LNCaP clone FGC (cell line): Measurements from ENCODE around the gene DAAM2.

ENCODE experiments used
- DNase-seq: peaks from one replicate; pipeline ENCODE4 v3.0.0-alpha.2; 2011; ENCODE audit warnings: low read depth
- H3K4me3 ChIP-seq: 2 replicates; pipeline ENCODE4 v1.5.1; 2011; ENCODE audit warnings: mild to moderate bottlenecking, low read depth, low read length, control low read depth
- TF ChIP-seq, protein P1 (sequence below): IDR thresholded peaks from 2 replicates; pipeline ENCODE4 v1.5.1; 2012; ENCODE audit warnings: mild to moderate bottlenecking; ENCODE audit not compliant: control insufficient read depth, insufficient read depth; ENCODE audit errors: extremely low read depth

Gene DAAM2

GRCh38 chr6:39902786-39903465, 110.8 kb downstream of the DAAM2 start:
- TF ChIP-seq, protein P1, sequence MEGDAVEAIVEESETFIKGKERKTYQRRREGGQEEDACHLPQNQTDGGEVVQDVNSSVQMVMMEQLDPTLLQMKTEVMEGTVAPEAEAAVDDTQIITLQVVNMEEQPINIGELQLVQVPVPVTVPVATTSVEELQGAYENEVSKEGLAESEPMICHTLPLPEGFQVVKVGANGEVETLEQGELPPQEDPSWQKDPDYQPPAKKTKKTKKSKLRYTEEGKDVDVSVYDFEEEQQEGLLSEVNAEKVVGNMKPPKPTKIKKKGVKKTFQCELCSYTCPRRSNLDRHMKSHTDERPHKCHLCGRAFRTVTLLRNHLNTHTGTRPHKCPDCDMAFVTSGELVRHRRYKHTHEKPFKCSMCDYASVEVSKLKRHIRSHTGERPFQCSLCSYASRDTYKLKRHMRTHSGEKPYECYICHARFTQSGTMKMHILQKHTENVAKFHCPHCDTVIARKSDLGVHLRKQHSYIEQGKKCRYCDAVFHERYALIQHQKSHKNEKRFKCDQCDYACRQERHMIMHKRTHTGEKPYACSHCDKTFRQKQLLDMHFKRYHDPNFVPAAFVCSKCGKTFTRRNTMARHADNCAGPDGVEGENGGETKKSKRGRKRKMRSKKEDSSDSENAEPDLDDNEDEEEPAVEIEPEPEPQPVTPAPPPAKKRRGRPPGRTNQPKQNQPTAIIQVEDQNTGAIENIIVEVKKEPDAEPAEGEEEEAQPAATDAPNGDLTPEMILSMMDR = no peak
- H3K4me3 ChIP-seq = no peak overlapping the region
- DNase-seq = no peak

DNA sequence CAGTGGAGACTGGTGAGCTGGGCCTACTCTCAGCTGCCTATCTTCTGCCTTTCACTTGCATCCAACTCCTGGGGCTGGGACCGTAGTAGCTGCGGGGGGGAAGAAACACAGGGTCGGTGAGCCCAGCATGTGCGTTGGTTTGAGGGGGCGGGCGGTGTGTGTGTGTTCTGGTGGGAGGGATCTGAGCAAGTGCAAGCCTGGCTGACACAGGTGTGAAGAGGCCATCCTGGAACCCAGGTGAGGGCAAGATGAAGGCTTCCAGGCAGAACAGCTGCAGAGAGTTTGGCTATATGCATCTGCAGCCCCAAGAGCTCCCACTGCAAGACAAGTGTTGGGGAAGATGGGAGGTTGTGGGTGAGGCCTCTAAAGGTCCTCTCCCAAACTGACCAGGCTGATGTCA, 111.5 kb downstream of the DAAM2 start:
- DNase-seq = no peak
- H3K4me3 ChIP-seq = no peak overlapping the region
- TF ChIP-seq, protein P1 = no peak

DNA sequence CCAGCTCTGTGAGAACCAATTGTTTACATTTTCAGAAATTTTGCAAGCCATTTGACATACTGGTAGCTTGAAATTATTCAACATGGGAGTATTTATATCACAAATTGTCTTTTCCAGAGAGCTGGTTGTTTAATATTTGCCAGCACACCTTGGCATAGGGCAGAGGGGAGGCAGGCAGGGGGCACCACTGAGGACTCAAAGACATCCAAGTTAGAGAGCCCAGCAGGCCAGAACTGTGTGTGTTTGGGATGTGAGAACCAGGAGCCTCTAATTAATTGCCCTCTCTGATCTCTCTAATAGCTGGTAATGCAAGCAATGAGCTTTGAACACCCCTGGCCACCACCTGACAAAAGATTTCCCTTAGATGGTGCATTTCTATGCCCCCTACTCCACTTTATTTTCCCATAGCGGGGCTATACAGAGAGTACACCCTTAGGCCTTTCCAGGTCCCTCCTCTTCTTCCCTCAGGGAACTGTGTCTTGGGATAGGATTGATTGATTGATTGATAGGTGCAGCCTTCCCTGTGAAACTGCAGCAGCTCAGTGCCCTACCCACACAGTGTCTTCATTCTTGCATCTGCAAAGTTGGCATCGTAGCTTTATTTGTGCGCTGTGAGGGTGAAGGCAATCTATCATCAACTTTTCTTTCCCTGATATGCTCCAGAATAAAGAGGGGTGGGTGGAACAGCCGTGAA, 112.9 kb downstream of the DAAM2 start:
- DNase-seq = no peak
- TF ChIP-seq, protein P1 = no peak
- H3K4me3 ChIP-seq = no peak overlapping the region

DNA sequence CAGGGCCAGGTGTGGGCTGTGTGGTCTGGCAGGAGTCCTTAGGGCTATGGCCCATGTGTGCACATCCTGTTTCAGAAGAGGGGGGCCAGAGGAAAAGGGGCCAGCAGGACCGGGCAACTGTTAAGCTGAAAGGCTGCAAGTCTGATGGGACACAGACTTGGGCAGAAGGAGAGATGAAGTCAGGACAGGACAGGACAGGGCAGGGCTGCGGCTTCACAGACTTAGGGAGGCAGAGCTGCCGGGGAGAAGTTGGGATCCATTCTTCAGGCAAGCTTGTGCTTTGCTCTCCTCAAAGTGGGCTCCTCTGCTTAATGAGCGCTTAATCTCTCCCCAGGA, 113.4 kb downstream of the DAAM2 start:
- TF ChIP-seq, protein P1 = no peak
- no peak for DNase-seq
- H3K4me3 ChIP-seq = no peak overlapping the region

DNA sequence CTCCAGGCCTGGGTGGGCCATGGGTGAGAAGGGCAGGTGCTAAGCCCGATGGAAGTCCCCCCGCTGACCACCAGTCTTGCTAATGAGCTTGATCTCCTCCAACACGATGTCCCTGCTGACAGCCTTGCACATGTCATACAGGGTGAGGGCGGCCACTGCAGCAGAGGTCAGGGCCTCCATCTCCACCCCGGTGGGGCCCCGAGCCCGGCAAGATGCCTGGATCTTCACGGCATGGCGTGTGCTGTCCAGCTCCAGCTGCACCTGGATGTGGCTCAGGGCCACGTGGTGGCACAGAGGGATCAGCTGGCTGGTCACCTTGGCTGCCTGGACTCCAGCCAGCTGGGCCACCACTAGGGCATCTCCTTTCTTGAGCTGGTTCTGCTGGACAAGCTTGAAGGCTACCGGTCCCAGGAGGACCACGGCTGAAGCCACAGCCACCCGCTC, 114.2 kb downstream of the DAAM2 start:
- no peak for DNase-seq
- H3K4me3 ChIP-seq = no peak overlapping the region
- TF ChIP-seq, protein P1 = no peak

- DNase-seq = no peak
- no peak overlapping the region for H3K4me3 ChIP-seq
- TF ChIP-seq, protein P1 = no peak
Observed at GRCh38 chr6:39907871-39908575, 115.8 kb downstream of the DAAM2 start.
